ENCODE data around the gene SFXN5. TPM values are rescaled to one million over a fixed set of nuclear protein-coding genes. Genes with fewer than 3 reads are reported as not detected.

Gene SFXN5
- total and polyA plus RNA-seq, 2 of the 8 experiments (the other 6 are each of a cell fraction or from before 2014, with no cell fraction given) = 29.3 to 33.1 TPM

DNA sequence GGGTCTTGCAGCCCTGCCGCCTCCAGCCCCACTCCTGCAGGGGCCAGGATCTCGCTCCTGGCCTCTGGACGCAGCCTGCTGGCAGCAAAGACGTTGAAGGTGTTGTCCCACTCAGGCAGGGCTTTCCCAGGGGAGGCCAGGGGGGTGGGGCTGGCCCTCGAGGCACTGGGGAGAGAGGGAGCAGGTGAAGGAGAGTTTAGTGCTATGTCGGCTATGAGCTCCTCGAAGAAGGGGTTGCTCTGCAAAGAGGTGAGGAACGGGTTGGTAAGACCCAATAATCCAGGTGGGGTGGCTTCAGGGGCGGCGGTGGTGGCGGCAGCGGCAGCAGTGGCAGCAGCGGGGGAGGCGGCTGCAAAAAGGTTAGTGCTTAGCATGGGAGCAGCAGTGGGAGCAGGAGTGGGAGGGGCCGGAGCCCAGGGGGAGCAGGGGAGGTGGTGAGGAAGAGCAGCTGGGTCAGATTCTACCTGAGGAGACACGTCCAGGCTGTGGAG lies 9.7 kb upstream of the SFXN5 start (continued):
- no peak for TF ChIP-seq HDAC2 (IDR thresholded peaks at IDR 0.05; ENCODE audit: borderline replicate concordance in 1 of 2, low read depth in 2 of 2, low read length in 2 of 2)
- TF ChIP-seq, protein P1, sequence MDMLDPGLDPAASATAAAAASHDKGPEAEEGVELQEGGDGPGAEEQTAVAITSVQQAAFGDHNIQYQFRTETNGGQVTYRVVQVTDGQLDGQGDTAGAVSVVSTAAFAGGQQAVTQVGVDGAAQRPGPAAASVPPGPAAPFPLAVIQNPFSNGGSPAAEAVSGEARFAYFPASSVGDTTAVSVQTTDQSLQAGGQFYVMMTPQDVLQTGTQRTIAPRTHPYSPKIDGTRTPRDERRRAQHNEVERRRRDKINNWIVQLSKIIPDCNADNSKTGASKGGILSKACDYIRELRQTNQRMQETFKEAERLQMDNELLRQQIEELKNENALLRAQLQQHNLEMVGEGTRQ (IDR thresholded peaks at IDR 0.05; ENCODE audit: low read length) = no peak
- no peak for TF ChIP-seq SIN3A (conservative IDR thresholded peaks at IDR 0.05 in 1 of 2, IDR thresholded peaks at IDR 0.05 in 1 of 2; ENCODE audit: low read depth in 1 of 2, low read length in 2 of 2)
- no peak for TF ChIP-seq GTF2F1 (IDR thresholded peaks at IDR 0.05; ENCODE audit: borderline replicate concordance, low read depth, low read length)
